K562 (cell line): ENCODE data around the gene PES1.

ENCODE experiments used
- CAMTA2 ChIP-seq: fragments of 250-450 bp; sonication (Bioruptor Pico); conservative IDR thresholded peaks from 2 replicates; pipeline ENCODE4 v1.5.1; 2022
- NFYB ChIP-seq: IDR thresholded peaks from 2 replicates; pipeline ENCODE4 v1.6.1; 2011; ENCODE audit warnings: mild to moderate bottlenecking, moderate library complexity; ENCODE audit not compliant: insufficient read length; ENCODE audit errors: extremely low read depth
- RAD51 ChIP-seq: fragments of 450-650 bp; IDR thresholded peaks from 2 replicates; pipeline ENCODE4 v1.7.1; 2016; ENCODE audit warnings: low read depth, mild to moderate bottlenecking, borderline replicate concordance
- RBM22 ChIP-seq: fragments of 200-400 bp; formaldehyde crosslinking; IDR thresholded peaks from 2 replicates; pipeline ENCODE4 v1.6.1; 2018; ENCODE audit warnings: low read length, low read depth; ENCODE audit not compliant: poor library complexity, severe bottlenecking
- RFX5 ChIP-seq: IDR thresholded peaks from 2 replicates; pipeline ENCODE4 v1.6.1; 2011; ENCODE audit warnings: low read depth, mild to moderate bottlenecking, improper control_type of control experiment, low read length
- RNF2 ChIP-seq: sonication (generic); IDR thresholded peaks from 2 replicates; pipeline ENCODE4 v1.6.1; 2016
- TF ChIP-seq, protein P1 (sequence below): fragments of 450-650 bp; conservative IDR thresholded peaks from 2 replicates; pipeline ENCODE4 v1.6.1; 2016; ENCODE audit warnings: missing genetic modification characterization, low read depth, mild to moderate bottlenecking, control low read depth, missing compliant biosample characterization
- TF ChIP-seq, protein P2 (sequence below), 3 experiments: IDR thresholded peaks in 2 of 3; conservative IDR thresholded peaks in 1 of 3; 2 replicates each; pipeline ENCODE4 v1.5.1; 2011 to 2012; ENCODE audit warnings: low read length in 3 of 3, mild to moderate bottlenecking in 3 of 3, control low read depth in 2 of 3, improper control_type of control experiment in 1 of 3, inconsistent platforms in 1 of 3, low read depth in 1 of 3, mixed read lengths in 1 of 3, moderate library complexity in 1 of 3; ENCODE audit not compliant: insufficient read depth in 2 of 3

DNA sequence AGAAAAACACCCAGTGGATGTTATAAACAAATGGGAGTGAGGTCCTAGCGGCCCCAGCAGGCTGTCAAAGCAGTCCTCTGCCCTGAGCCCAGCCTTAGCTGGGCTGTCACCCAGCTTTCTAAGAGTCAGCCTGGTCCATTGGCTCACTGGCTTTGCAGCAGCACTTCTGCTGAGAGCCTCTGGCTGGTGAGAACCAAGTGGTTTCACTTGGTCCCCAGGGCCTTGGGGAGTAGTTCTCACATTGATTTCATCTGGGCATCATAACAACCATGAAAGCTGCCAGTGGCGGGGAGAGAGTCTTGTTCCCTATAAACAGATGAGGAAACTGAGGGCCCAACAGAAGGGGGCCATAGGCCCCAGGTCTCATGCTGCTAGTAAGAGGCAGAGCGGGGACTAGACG lies 56.5 kb downstream of the PES1 start:
- no peak for TF ChIP-seq NFYB
- TF ChIP-seq, protein P1, sequence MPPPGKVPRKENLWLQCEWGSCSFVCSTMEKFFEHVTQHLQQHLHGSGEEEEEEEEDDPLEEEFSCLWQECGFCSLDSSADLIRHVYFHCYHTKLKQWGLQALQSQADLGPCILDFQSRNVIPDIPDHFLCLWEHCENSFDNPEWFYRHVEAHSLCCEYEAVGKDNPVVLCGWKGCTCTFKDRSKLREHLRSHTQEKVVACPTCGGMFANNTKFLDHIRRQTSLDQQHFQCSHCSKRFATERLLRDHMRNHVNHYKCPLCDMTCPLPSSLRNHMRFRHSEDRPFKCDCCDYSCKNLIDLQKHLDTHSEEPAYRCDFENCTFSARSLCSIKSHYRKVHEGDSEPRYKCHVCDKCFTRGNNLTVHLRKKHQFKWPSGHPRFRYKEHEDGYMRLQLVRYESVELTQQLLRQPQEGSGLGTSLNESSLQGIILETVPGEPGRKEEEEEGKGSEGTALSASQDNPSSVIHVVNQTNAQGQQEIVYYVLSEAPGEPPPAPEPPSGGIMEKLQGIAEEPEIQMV: no peak
- TF ChIP-seq RBM22: no peak
- no peak for TF ChIP-seq RAD51
- TF ChIP-seq, protein P2, sequence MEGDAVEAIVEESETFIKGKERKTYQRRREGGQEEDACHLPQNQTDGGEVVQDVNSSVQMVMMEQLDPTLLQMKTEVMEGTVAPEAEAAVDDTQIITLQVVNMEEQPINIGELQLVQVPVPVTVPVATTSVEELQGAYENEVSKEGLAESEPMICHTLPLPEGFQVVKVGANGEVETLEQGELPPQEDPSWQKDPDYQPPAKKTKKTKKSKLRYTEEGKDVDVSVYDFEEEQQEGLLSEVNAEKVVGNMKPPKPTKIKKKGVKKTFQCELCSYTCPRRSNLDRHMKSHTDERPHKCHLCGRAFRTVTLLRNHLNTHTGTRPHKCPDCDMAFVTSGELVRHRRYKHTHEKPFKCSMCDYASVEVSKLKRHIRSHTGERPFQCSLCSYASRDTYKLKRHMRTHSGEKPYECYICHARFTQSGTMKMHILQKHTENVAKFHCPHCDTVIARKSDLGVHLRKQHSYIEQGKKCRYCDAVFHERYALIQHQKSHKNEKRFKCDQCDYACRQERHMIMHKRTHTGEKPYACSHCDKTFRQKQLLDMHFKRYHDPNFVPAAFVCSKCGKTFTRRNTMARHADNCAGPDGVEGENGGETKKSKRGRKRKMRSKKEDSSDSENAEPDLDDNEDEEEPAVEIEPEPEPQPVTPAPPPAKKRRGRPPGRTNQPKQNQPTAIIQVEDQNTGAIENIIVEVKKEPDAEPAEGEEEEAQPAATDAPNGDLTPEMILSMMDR (IDR thresholded peaks at IDR 0.05 in 2 of 3, conservative IDR thresholded peaks at IDR 0.05 in 1 of 3; ENCODE audit: insufficient read depth in 2 of 3, low read depth in 1 of 3, low read length in 3 of 3): no peak
- no peak for TF ChIP-seq RNF2
- TF ChIP-seq RFX5: no peak
- TF ChIP-seq CAMTA2 (CRISPR knock-in tag): no peak
